Activated B cell treated with CpG ODN at 0.5 μM for 24 hours (primary cell): ENCODE results near the gene SBK2. TPM values are rescaled to one million over a fixed set of nuclear protein-coding genes. Genes with fewer than 3 reads are reported as not detected.

Experiments used
- ATAC-seq: fragments of 200-7000 bp; cut with Tn5 transposase; one replicate; pipeline ENCODE4 v1.10.0; 2021; ENCODE audit warnings: low read depth, mild to moderate bottlenecking, moderate library complexity
- CTCF ChIA-PET: fragments of 350-600 bp; sonication (Branson Sonifier 250); formaldehyde crosslinking; loops from one replicate; lab custom pipeline; 2021; ENCODE audit warnings: antibody characterized with exemption; lab: Charles Lee
- POLR2A ChIA-PET: fragments of 350-600 bp; sonication (Branson Sonifier 250); formaldehyde crosslinking; loops from one replicate; lab custom pipeline; 2021; ENCODE audit warnings: antibody characterized with exemption; lab: Charles Lee
- DNase-seq: peaks from one replicate; pipeline ENCODE4 v3.0.0; 2022
- H3K27ac Mint-ChIP-seq: one replicate; pipeline ENCODE4 v1.8.0; 2020; ENCODE audit warnings: mixed read lengths
- H3K27me3 Mint-ChIP-seq: one replicate; pipeline ENCODE4 v1.8.0; 2021; ENCODE audit warnings: mixed read lengths
- H3K36me3 Mint-ChIP-seq: one replicate; pipeline ENCODE4 v1.8.0; 2021; ENCODE audit warnings: low read depth, mixed read lengths
- H3K4me1 Mint-ChIP-seq: one replicate; pipeline ENCODE4 v1.8.0; 2021; ENCODE audit warnings: mixed read lengths
- H3K4me3 Mint-ChIP-seq: one replicate; pipeline ENCODE4 v1.8.0; 2020; ENCODE audit warnings: mild to moderate bottlenecking, mixed read lengths
- H3K9me3 Mint-ChIP-seq: one replicate; pipeline ENCODE4 v1.8.0; 2020; ENCODE audit warnings: mixed read lengths
- intact Hi-C: fragments of 100-400 bp; cut with micrococcal nuclease; formaldehyde crosslinking; loops from one replicate; pipeline ENCODE4 v1.15.1; 2024
- total RNA-seq: library from RNA; stranded (reverse); gene quantifications from 2 replicates; pipeline ENCODE4 v1.2.3, GENCODE V29; 2022
- TF ChIP-seq, protein P1 (sequence below): fragments of 200-600 bp; IDR thresholded peaks from one replicate; pipeline ENCODE4 v1.8.0; 2022; ENCODE audit warnings: antibody characterized with exemption, mild to moderate bottlenecking

Gene SBK2
- total RNA-seq, 1 donor from 2014 or later = not detected

DNA sequence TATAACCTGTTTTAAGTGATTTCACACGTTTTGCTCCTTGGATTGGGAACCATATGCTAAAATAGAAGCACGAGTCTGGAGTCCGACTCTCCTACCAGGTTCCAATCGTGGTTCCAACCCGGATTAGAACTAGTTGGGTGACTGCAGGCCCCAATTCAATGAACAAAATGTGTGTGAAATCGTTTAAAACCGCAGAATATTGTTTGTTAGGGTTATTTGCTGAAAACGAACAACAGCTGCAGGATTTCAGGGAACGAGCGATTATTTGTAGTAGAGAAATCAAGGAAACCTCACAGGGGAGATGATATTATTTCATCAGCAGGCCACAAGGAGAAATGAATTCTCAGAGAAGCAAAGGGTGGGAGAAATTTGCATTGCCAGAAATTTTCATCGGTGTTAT, 32.0 kb downstream of the SBK2 start:
- H3K27me3 Mint-ChIP-seq = peaks cover 3% of the 10 kb centered on the region
- CTCF ChIA-PET = interaction anchor here (1.0 to 2.5 kb wide), 8 partner anchors 10 to 363 kb away, joined by 3 to 82 read pairs (median 13); partner anchors contain the start of genes TMEM238 and ZNF628
- peaks cover 11% of the 10 kb centered on the region for H3K4me1 Mint-ChIP-seq
- H3K9me3 Mint-ChIP-seq = no peaks in the 10 kb centered on the region
- ATAC-seq = no peak
- H3K36me3 Mint-ChIP-seq = no peaks in the 10 kb centered on the region
- POLR2A ChIA-PET = interaction anchor here (2.0 kb wide), 2 partner anchors 38 to 364 kb away, joined by 8 to 11 read pairs; no protein-coding TSS in a partner anchor
- TF ChIP-seq, protein P1, sequence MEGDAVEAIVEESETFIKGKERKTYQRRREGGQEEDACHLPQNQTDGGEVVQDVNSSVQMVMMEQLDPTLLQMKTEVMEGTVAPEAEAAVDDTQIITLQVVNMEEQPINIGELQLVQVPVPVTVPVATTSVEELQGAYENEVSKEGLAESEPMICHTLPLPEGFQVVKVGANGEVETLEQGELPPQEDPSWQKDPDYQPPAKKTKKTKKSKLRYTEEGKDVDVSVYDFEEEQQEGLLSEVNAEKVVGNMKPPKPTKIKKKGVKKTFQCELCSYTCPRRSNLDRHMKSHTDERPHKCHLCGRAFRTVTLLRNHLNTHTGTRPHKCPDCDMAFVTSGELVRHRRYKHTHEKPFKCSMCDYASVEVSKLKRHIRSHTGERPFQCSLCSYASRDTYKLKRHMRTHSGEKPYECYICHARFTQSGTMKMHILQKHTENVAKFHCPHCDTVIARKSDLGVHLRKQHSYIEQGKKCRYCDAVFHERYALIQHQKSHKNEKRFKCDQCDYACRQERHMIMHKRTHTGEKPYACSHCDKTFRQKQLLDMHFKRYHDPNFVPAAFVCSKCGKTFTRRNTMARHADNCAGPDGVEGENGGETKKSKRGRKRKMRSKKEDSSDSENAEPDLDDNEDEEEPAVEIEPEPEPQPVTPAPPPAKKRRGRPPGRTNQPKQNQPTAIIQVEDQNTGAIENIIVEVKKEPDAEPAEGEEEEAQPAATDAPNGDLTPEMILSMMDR = no peak
- H3K4me3 Mint-ChIP-seq = no peak overlapping the region
- intact Hi-C loops = loop anchor here (1.0 to 10.0 kb wide), 4 partner anchors 37 to 850 kb away; no protein-coding TSS in a partner anchor
- no peak for DNase-seq
- no peak overlapping the region for H3K27ac Mint-ChIP-seq

DNA sequence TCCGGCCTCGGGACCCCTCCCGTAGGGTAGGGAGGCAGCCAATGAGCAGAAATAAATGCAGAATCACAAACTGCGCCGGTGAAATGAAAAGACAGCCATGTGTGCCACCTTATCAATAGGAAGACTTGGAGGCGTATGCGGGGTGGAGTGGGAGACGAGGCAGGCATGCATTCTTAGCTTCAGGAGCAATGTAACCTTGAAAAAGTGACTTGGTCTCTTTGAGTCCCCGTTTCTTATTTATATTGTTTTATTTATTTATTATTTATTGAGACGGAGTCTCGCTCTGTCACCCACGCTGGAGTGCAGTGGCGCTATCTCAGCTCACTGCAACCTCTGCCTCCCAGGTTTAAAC, 32.7 kb downstream of the SBK2 start:
- H3K36me3 Mint-ChIP-seq = no peaks in the 10 kb centered on the region
- peak overlapping the region; percentile 91 for H3K27ac Mint-ChIP-seq
- TF ChIP-seq, protein P1 = no peak
- no peaks in the 10 kb centered on the region for H3K9me3 Mint-ChIP-seq
- H3K4me3 Mint-ChIP-seq = peak overlapping the region; percentile 88
- H3K27me3 Mint-ChIP-seq = peaks cover 3% of the 10 kb centered on the region
- ATAC-seq = no peak
- ChIA-PET POLR2A (interaction anchor here (0.6 to 2.1 kb wide), 19 partner anchors 17 to 564 kb away, joined by 3 to 21 read pairs (median 5); partner anchors contain the start of genes FIZ1, ISOC2, KMT5C and NAT14), CTCF (interaction anchor here (0.5 to 2.5 kb wide), 32 partner anchors 10 to 623 kb away, joined by 3 to 82 read pairs (median 5); partner anchors contain the start of genes ISOC2, NAT14, TMEM238 and ZNF579)
- DNase-seq = no peak
- peaks cover 11% of the 10 kb centered on the region for H3K4me1 Mint-ChIP-seq
- intact Hi-C loops = loop anchor here (1.0 to 10.0 kb wide), 4 partner anchors 36 to 849 kb away; no protein-coding TSS in a partner anchor

DNA sequence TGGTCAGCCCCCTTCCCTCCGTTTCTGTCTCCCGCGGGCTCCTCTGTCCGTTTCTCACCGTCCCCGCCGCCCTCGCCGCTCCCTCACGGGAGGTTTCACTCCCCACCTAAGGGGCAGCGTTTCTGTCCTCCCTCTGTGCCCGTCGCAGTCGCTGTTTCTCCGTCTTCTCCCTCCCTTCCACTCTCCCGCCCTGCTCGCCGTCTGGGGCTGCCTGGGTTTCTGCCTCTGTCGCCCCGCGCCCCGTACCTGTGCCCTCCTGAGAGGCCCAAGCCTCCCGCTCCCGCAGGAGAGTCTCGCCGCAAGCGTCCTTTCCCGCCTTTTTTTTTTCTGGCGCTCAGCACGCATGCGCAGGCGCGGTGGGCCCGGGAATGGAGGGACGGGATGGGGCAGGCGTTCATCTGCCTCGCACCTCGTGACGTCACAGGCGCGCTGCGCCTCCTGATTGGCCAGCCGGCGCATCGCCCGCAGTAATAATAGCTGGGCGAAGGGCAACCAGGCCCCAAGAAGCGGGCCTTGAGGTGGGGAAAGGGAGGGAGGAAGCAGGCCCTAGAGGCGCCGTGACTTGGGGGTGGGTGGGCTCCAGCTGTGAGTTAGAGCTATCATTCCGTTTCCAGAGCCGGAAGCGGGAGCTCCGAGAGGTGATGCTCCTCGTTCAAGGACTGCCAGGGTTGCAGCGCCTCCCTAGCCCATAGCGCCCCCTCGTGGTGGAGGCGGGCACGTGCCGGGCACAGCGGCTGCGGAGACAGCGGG, 33.3 kb downstream of the SBK2 start:
- Mint-ChIP-seq H3K36me3 (no peaks in the 10 kb centered on the region), H3K4me1 (peaks cover 11% of the 10 kb centered on the region), H3K9me3 (no peaks in the 10 kb centered on the region), H3K4me3 (peak overlapping the region; percentile 88), H3K27me3 (peaks cover 3% of the 10 kb centered on the region), H3K27ac (peak overlapping the region; percentile 91)
- CTCF ChIA-PET = interaction anchor here (0.5 to 2.5 kb wide), 38 partner anchors 8 to 622 kb away, joined by 3 to 82 read pairs (median 5); partner anchors contain the start of genes ISOC2, NAT14, TMEM238 and ZNF579
- intact Hi-C loops = loop anchor here (1.0 to 10.0 kb wide), 8 partner anchors 19 to 849 kb away; partner anchors contain the start of genes NAT14 and ZNF628
- POLR2A ChIA-PET = interaction anchor here (0.5 to 2.1 kb wide), 21 partner anchors 17 to 1044 kb away, joined by 3 to 21 read pairs (median 5); partner anchors contain the start of genes FIZ1, ISOC2, KMT5C and NAT14
- DNase-seq (peak; percentile 97), ATAC-seq (peak; percentile 95)
- TF ChIP-seq, protein P1 = peak; percentile 79

DNA sequence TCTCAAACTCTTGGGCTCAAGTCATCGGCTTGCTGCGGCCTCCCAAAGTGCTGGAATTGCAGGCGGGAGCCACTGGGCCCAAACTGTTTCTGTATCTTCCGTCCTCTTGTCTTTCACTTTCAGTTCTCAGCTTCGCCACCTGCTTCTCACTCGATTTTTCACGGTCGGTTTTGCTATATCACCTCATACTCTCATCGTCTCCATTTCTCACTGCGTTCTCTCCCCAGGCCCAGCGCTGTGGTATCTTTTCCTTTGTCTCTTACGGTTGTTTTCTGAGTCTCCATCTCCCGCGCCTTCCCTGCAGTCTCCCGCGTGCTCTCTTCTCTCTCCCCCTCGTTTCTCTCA, 33.8 kb downstream of the SBK2 start:
- CTCF ChIA-PET = interaction anchor here (0.7 to 2.5 kb wide), 25 partner anchors 9 to 622 kb away, joined by 3 to 82 read pairs (median 6); partner anchors contain the start of genes ISOC2, NAT14, TMEM238 and ZNF579
- no peaks in the 10 kb centered on the region for H3K9me3 Mint-ChIP-seq
- no peak for ATAC-seq
- H3K4me3 Mint-ChIP-seq = peak overlapping the region; percentile 88
- no peak for DNase-seq
- TF ChIP-seq, protein P1 = no peak
- intact Hi-C loops = loop anchor here (1.0 to 10.0 kb wide), 6 partner anchors 18 to 848 kb away; partner anchors contain the start of genes NAT14 and ZNF628
- no peaks in the 10 kb centered on the region for H3K36me3 Mint-ChIP-seq
- peaks cover 11% of the 10 kb centered on the region for H3K4me1 Mint-ChIP-seq
- H3K27me3 Mint-ChIP-seq = peaks cover 3% of the 10 kb centered on the region
- POLR2A ChIA-PET = interaction anchor here (0.5 to 2.1 kb wide), 13 partner anchors 27 to 1044 kb away, joined by 3 to 21 read pairs (median 7); partner anchors contain the start of genes FIZ1, PPP1R12C, U2AF2 and UBE2S
- peak overlapping the region; percentile 91 for H3K27ac Mint-ChIP-seq
